SK-N-MC (cell line): ENCODE measurements around the gene NEURL2.

Source experiments
- EZH2 ChIP-seq: fragments of 200-600 bp; sonication (generic); IDR thresholded peaks from one replicate; pipeline ENCODE4 v1.6.1; 2017; ENCODE audit warnings: antibody characterized with exemption
- FOXP2 ChIP-seq: optimal IDR thresholded peaks from 2 replicates; pipeline ENCODE3; 2011; ENCODE audit warnings: mild to moderate bottlenecking, moderate library complexity; ENCODE audit not compliant: insufficient read depth; ENCODE audit errors: extremely low read length, control extremely low read depth
- POLR2AphosphoS5 ChIP-seq: IDR thresholded peaks from 2 replicates; pipeline ENCODE4 v1.6.1; 2012; ENCODE audit warnings: mild to moderate bottlenecking, low read depth, low read length, borderline replicate concordance

DNA sequence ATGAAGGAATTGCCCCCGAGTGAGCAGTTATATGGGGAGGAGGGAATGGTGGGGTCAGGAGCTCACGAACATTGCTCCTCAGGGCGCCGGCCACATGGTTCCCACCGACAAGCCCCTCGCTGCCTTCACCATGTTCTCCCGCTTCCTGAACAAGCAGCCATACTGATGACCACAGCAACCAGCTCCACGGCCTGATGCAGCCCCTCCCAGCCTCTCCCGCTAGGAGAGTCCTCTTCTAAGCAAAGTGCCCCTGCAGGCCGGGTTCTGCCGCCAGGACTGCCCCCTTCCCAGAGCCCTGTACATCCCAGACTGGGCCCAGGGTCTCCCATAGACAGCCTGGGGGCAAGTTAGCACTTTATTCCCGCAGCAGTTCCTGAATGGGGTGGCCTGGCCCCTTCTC is 7.3 kb upstream of the NEURL2 start:
- TF ChIP-seq POLR2AphosphoS5 (no peak), EZH2 (no peak), FOXP2 (no peak)
